Endothelial cell of umbilical vein (primary cell): ENCODE data around the gene PTPRT. TPM values are rescaled to one million over a fixed set of nuclear protein-coding genes. Genes with fewer than 3 reads are reported as not detected.

Experiments used
- BruUV-seq: library from RNA; stranded (reverse); fragments of 400-500 nt; replicated peaks from 2 replicates; lab custom pipeline; 2021; lab: Mats Ljungman, UMichigan
- CTCF ChIA-PET: fragments of 300-600, 350-600 bp; sonication (Branson Sonifier 250); formaldehyde crosslinking; loops from one replicate; lab custom pipeline; 2021; ENCODE audit warnings: antibody characterized with exemption, inconsistent platforms; lab: Charles Lee
- POLR2A ChIA-PET: fragments of 300-600, 350-600 bp; sonication (Branson Sonifier 250); formaldehyde crosslinking; loops from one replicate; lab custom pipeline; 2021; ENCODE audit warnings: antibody characterized with exemption, inconsistent platforms; lab: Charles Lee
- DNase-seq: peaks from one replicate; pipeline ENCODE4 v3.0.0-alpha.2; 2011; ENCODE audit warnings: low read depth, low spot score
- FAIRE-seq: peaks from 2 replicates; lab custom pipeline; 2011; peaks lifted over from hg19 to GRCh38; lab: Jason Lieb, UNC
- H2AFZ ChIP-seq: 2 replicates; pipeline ENCODE4 v1.6.0; 2012; ENCODE audit warnings: low read depth, low read length, control low read depth, inconsistent platforms
- H3K27ac ChIP-seq: 2 replicates; pipeline ENCODE4 v1.5.1; 2011; ENCODE audit warnings: low read depth, mild to moderate bottlenecking, control low read depth, low read length, moderate library complexity; ENCODE audit not compliant: insufficient read depth
- H3K27me3 ChIP-seq, 2 experiments: 2 replicates each; pipeline versions ENCODE4 v1.6.0 to v1.6.1; 2011; ENCODE audit warnings: low read length in 2 of 2, mixed read lengths in 1 of 2; ENCODE audit not compliant: control insufficient read depth in 2 of 2, insufficient read depth in 2 of 2
- H3K36me3 ChIP-seq, 2 experiments: 2 replicates in 1 of 2; 3 replicates in 1 of 2; pipeline ENCODE4 v1.5.1; 2011; ENCODE audit warnings: low read length in 2 of 2, mild to moderate bottlenecking in 1 of 2, moderate library complexity in 1 of 2; ENCODE audit not compliant: control insufficient read depth in 2 of 2, insufficient read depth in 2 of 2; ENCODE audit errors: extremely low read depth in 1 of 2
- H3K4me1 ChIP-seq: 3 replicates; pipeline ENCODE4 v1.5.1; 2011; ENCODE audit warnings: mild to moderate bottlenecking, low read length; ENCODE audit not compliant: control insufficient read depth, insufficient read depth; ENCODE audit errors: extremely low read depth
- H3K4me2 ChIP-seq: 2 replicates; pipeline ENCODE4 v1.6.1; 2011; ENCODE audit warnings: low read length, control low read depth, mixed read lengths; ENCODE audit not compliant: insufficient read depth
- H3K4me3 ChIP-seq, 3 experiments: fragments of 200-600 bp in 1 of 3; sonication (generic), shearing (Covaris generic) in 1 of 3; replicated peaks in 1 of 3; 2 replicates each; pipeline ENCODE4 v1.5.1; 2011 to 2016; ENCODE audit warnings: control low read depth in 3 of 3, low read length in 3 of 3, mild to moderate bottlenecking in 2 of 3, inconsistent platforms in 1 of 3, low read depth in 1 of 3, moderate library complexity in 1 of 3; ENCODE audit not compliant: insufficient read depth in 1 of 3
- H3K79me2 ChIP-seq: 2 replicates; pipeline ENCODE4 v1.6.0; 2012; ENCODE audit warnings: low read length, inconsistent platforms; ENCODE audit not compliant: control insufficient read depth, insufficient read depth
- H3K9ac ChIP-seq: replicated peaks from 2 replicates; pipeline ENCODE3; 2011; ENCODE audit warnings: low read length, control low read depth; ENCODE audit not compliant: insufficient read depth; ENCODE audit errors: extremely low read depth
- H3K9me1 ChIP-seq: replicated peaks from 3 replicates; pipeline ENCODE4 v1.6.0; 2011; ENCODE audit warnings: mild to moderate bottlenecking, low read length; ENCODE audit not compliant: control insufficient read depth, insufficient read depth; ENCODE audit errors: extremely low read depth
- H3K9me3 ChIP-seq: replicated peaks from 2 replicates; pipeline ENCODE4 v1.5.1; 2012; ENCODE audit warnings: low read length, inconsistent platforms; ENCODE audit not compliant: control insufficient read depth, insufficient read depth
- H4K20me1 ChIP-seq: replicated peaks from 2 replicates; pipeline ENCODE3; 2011; ENCODE audit warnings: mild to moderate bottlenecking, low read length; ENCODE audit not compliant: control insufficient read depth, insufficient read depth; ENCODE audit errors: extremely low read depth
- CTCF ChIP-seq, 2 donors: IDR thresholded peaks; 1 replicate in 1 of 2; 2 replicates in 1 of 2; pipeline ENCODE4 v1.5.1; 2011; ENCODE audit warnings: low read length in 2 of 2, mild to moderate bottlenecking in 2 of 2, moderate library complexity in 2 of 2, control low read depth in 1 of 2, inconsistent platforms in 1 of 2, low read depth in 1 of 2; ENCODE audit not compliant: insufficient read depth in 1 of 2; ENCODE audit errors: extremely low read depth in 1 of 2
- EZH2 ChIP-seq: IDR thresholded peaks from 2 replicates; pipeline ENCODE4 v1.6.1; 2012; ENCODE audit warnings: borderline replicate concordance, low read depth, mild to moderate bottlenecking, moderate library complexity, low read length, inconsistent platforms; ENCODE audit not compliant: severe bottlenecking
- FOS ChIP-seq: IDR thresholded peaks from 2 replicates; pipeline ENCODE4 v1.6.1; 2011; ENCODE audit warnings: mild to moderate bottlenecking, low read length, moderate library complexity, borderline replicate concordance; ENCODE audit not compliant: insufficient read depth
- GATA2 ChIP-seq: IDR thresholded peaks from 2 replicates; pipeline ENCODE4 v1.7.0; 2011; ENCODE audit warnings: low read depth, mild to moderate bottlenecking, moderate library complexity, mixed read lengths, low read length; ENCODE audit not compliant: insufficient read length, insufficient read depth
- JUN ChIP-seq: IDR thresholded peaks from 2 replicates; pipeline ENCODE4 v1.6.1; 2011; ENCODE audit warnings: borderline replicate concordance, low read depth; ENCODE audit not compliant: insufficient read length, insufficient read depth
- MAX ChIP-seq: IDR thresholded peaks from 2 replicates; pipeline ENCODE4 v1.6.1; 2011; ENCODE audit not compliant: insufficient read depth, insufficient read length
- MYC ChIP-seq: IDR thresholded peaks from one replicate; pipeline ENCODE4 v1.6.1; 2011; ENCODE audit warnings: mild to moderate bottlenecking, low read depth, low read length
- POLR2A ChIP-seq: IDR thresholded peaks from 2 replicates; pipeline ENCODE4 v1.6.1; 2012; ENCODE audit warnings: low read depth, mild to moderate bottlenecking, control low read depth, low read length
- POLR2AphosphoS5 ChIP-seq: IDR thresholded peaks from 2 replicates; pipeline ENCODE4 v1.6.1; 2012; ENCODE audit warnings: low read depth, mild to moderate bottlenecking, control low read depth, low read length, moderate library complexity; ENCODE audit not compliant: insufficient read depth
- dilution Hi-C: fragments of 300-500 bp; cut with MboI; formaldehyde crosslinking; loops from one replicate; pipeline ENCODE4 v1.15.0; 2019; ENCODE audit warnings: low sequenced_read_pairs; ENCODE audit not compliant: extremely low pct_ligation_motif_present
- intact Hi-C: fragments of 100-400 bp; cut with micrococcal nuclease; formaldehyde crosslinking; loops from one replicate; pipeline ENCODE4 v1.10.0; 2022
- polyA plus RNA-seq, 4 experiments: library from polyadenylated mRNA; depleted of rRNA in 3 of 4; stranded (reverse) in 3 of 4; unstranded in 1 of 4; fragments of >200 nt; gene quantifications; 2 replicates each; pipeline versions ENCODE4 v1.2.1 to v1.2.3, GENCODE V29; 2011 to 2012; ENCODE audit warnings: missing spikeins in 1 of 4
- total RNA-seq: library from RNA; stranded (reverse); gene quantifications from 2 replicates; pipeline ENCODE4 v1.2.3, GENCODE V29; 2021

Gene PTPRT
- total and polyA plus RNA-seq, 2 donors (not counting 3 experiments of a cell fraction or from before 2014, with no cell fraction given), result not detected

- dilution Hi-C loops, result no loop called here
- intact Hi-C loops, result no loop called here
- BruUV-seq, result no TSS peak
- peaks cover 8% of the 10 kb centered on the region for H3K9me3 ChIP-seq
- TF ChIP-seq JUN (no peak), POLR2AphosphoS5 (no peak), GATA2 (no peak), MYC (no peak), CTCF (IDR thresholded peaks at IDR 0.05; ENCODE audit: extremely low read depth in 1 of 2, insufficient read depth in 1 of 2, low read depth in 1 of 2, low read length in 2 of 2) (no peak), POLR2A (no peak), EZH2 (no peak), FOS (no peak), MAX (no peak)
- no peaks in the 10 kb centered on the region for H3K79me2 ChIP-seq
- ChIA-PET CTCF (no interaction called here), POLR2A (no interaction called here)
- H2AFZ ChIP-seq, result no peak overlapping the region
- FAIRE-seq (no peak), DNase-seq (no peak)
- no peaks in the 10 kb centered on the region for H3K9me1 ChIP-seq
- H3K27me3 ChIP-seq, result no peaks in the 10 kb centered on the region
- no peaks in the 10 kb centered on the region for H3K4me1 ChIP-seq
- H3K27ac ChIP-seq, result no peak overlapping the region
- H3K9ac ChIP-seq, result no peak overlapping the region
- no peaks in the 10 kb centered on the region for H3K36me3 ChIP-seq
- H3K4me2 ChIP-seq, result no peak overlapping the region
- H4K20me1 ChIP-seq, result no peaks in the 10 kb centered on the region
- no peak overlapping the region for H3K4me3 ChIP-seq
Observed at GRCh38 chr20:42341654-42342053, 848.1 kb downstream of the PTPRT start.
